Muscle of arm (tissue), 12 donors: ENCODE measurements around the gene PTPRN2. TPM values are rescaled to one million over a fixed set of nuclear protein-coding genes. Genes with fewer than 3 reads are reported as not detected.
"Not testable (repeated sequence)": the region's sequence is repeated elsewhere in the genome, so short reads cannot be mapped to it uniquely, and the experiment has no call there.

Experiments
- DNase-seq: peaks from one replicate; pipeline ENCODE4 v3.0.0-alpha.2; 2013
- polyA plus RNA-seq, 12 donors: library from polyadenylated mRNA; unstranded; fragments of 120-200 nt; gene quantifications; one replicate each; pipeline ENCODE4 v1.2.1, GENCODE V29; 2013; ENCODE audit not compliant: insufficient read length in 12 of 12

The PTPRN2 gene
- polyA plus RNA-seq, 12 donors, result 1.6 to 8.7 (median 2.3) TPM; not detected in 1

DNA sequence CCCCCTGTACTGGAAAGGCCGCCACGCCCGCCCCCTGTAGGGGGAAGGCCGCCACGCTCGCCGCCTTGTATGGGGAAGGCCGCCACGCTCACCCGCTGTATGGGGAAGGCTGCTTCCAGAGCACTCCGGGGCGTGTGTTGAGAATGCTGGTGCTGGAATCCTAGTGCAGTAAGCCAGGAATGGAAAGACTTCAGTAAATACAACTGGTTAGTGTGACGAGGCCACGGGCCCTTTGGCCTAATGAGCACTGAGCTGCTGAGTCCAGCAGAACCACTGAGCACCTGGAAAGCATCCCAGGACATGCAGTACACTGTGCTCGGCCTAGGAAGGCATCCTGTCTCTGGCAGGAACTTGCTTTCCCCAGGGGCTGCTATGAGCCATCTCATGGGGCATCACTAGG, 398.9 kb downstream of the PTPRN2 start:
- DNase-seq, result no peak

- no peak for DNase-seq
These were observed 400.0 kb downstream of the PTPRN2 start for GRCh38 chr7:158187694-158187994.

GRCh38 chr7:158186864-158187693, 400.5 kb downstream of the PTPRN2 start:
- no peak for DNase-seq

GRCh38 chr7:158186406-158186805, 401.2 kb downstream of the PTPRN2 start:
- DNase-seq, result no peak

DNA sequence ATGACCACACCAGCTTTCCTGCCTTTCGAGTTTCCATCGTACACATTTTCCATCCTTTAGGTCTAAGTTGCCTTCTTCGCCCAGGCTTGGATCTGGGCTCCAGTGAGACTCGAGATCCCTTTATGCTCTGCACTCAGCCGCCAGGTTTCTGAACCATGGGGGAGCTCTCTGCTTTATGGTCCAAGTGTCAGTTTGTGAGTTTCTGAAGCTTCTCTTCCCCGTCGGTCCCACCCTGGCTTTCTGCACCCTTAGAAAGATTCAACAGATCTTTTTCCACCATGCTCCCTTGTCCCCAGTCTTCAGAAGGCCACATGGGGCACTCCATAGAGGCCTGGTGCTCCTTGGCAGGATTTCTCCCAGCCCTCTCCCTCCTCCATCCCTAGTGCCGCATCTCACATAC, 402.0 kb downstream of the PTPRN2 start:
- DNase-seq, result no peak

- DNase-seq, result no peak
These were observed 404.2 kb downstream of the PTPRN2 start for GRCh38 chr7:158183431-158183830.

- DNase-seq, result no peak
These were observed 411.0 kb downstream of the PTPRN2 start for GRCh38 chr7:158176561-158177173.

DNA sequence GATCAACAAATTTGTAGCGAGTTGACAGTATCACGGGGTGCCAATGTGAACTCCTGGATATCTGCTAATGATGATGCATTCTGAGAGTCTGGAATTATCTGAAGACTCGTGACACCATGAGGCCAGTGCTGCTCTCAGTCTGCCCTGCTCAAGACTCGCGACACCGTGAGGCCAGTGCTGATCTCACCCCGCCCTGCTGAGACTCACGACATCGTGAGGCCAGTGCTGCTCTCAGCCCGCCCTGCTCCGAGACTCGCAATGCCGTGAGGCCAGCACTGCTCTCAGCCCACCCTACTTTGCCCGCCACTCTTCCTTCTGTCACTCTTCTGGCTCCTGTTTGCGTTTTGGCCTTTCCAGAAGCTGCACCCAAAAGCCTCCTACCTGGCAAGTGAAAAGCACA, 411.8 kb downstream of the PTPRN2 start:
- DNase-seq, result no peak

- no peak for DNase-seq
These were observed 412.7 kb downstream of the PTPRN2 start for GRCh38 chr7:158174947-158175346.

DNA sequence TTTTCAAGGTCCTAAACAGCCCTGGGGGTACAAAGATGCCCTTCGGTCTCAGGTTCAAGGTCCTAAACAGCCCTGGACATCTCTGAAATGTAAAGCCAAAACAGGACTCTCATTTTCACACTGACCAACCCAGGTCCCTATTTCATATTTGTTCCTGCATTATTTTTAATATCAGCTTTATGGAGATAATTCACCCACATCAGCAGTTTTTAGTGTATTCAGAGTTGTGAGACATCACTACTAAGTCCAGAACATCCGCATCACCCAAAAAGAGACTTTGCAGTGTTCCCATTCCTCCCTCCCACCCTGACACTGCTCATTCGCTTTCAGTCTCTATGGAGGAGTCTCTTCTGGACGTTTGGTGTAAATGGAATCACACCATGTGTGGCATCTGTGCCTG, 420.2 kb downstream of the PTPRN2 start:
- DNase-seq, result no peak

- no peak for DNase-seq
These were observed 421.0 kb downstream of the PTPRN2 start for GRCh38 chr7:158166386-158167340.

DNA sequence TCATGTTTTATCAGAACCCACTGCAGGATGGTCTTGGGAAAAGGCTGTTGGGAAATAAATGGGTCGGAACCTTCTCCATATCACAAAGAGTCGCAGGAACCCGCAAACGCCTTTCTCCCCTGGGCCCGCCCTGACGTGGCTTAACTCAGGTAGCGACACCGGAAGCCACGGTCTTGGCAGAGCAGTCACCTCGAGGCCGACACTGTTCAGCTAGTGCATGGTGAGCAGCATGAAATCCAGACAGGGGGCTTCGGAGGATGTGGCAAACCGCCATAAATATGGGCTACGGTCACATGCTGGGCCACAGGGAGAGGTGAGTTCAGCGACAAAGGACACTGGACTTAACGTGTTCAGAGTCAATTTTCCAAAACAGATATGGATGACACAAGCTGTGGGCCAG, 421.9 kb downstream of the PTPRN2 start:
- no peak for DNase-seq

DNA sequence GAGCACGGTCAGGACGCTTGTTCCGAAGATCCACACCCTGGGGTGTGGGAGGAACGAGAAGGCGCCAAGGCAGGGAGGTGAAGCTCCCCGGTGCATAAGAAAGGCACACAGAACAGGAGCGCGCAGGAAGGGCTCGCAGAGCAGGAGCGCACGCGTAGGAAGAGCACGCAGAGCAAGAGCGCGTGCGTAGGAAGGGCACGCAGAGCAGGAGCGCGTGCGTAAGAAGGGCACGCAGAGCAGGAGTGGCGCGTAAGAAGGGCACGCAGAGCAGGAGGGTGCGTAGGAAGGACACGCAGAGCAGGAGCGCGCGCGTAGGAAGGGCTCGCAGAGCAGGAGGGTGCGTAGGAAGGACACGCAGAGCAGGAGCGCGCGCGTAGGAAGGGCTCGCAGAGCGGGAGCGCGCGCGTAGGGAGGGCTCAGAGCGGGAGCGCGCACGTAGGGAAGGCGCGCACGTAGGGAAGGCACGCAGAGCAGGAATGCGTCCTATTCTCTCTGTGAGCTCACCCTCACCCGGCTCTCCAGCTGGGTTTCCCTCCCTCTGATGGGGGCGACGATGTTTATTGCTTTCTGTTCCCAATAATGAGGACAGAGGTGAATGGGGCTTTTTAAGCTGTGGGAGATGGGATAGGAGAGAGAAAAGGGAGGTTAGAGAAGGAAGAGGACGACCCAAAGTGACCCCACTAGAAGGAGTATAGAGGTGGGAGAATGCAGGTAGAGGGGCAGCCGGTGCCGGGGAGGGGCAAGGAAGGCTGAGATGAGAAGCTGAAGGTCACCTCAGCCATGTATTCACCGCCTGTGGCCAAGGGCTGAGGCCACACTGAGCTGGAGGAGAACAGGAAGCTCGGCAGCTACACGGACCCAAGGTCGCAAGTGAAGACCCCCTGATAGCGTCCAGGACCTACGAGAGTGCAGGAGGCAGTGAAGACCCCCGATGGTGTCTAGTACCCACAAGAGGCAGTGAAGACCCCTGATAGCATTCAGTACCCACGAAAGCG, 423.2 kb downstream of the PTPRN2 start:
- DNase-seq, result no peak

DNA sequence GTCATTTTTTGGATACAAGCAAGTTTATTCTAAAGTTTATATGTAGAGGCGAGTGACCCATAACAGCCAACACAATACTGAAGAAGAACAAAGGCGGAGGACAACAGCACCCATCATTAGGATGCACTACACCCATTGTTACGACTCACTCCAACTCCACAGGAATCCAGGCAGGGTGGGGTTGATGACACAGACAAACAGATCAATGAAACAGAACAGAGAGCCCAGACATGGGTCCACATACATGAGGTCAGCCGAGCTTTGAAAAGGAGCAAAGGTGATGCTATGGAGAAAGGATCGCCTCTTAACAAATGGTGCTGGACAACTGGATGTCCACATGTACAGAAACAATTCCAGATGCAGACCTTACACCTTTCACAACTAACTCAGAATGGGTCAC, 426.4 kb downstream of the PTPRN2 start:
- no peak for DNase-seq

GRCh38 chr7:158160199-158160598, 427.4 kb downstream of the PTPRN2 start:
- no peak for DNase-seq

- DNase-seq, result no peak
These were observed 430.2 kb downstream of the PTPRN2 start for GRCh38 chr7:158157460-158157859.

DNA sequence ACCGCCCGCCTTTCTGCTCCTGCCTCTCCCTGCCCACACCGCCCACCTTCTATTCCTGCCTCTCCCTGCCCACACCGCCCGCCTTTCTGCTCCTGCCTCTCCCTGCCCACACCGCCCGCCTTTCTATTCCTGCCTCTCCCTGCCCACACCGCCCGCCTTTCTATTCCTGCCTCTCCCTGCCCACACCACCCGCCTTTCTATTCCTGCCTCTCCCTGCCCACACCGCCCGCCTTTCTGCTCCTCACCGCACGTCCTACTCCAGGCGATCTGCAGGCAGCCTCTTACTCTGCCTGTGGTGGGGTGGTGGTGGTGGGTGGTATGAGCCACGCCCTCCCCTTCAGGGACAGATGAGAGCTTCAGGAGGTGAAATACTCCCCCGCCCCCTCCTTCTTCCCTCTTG, 436.4 kb downstream of the PTPRN2 start:
- not testable (repeated sequence) for DNase-seq

DNA sequence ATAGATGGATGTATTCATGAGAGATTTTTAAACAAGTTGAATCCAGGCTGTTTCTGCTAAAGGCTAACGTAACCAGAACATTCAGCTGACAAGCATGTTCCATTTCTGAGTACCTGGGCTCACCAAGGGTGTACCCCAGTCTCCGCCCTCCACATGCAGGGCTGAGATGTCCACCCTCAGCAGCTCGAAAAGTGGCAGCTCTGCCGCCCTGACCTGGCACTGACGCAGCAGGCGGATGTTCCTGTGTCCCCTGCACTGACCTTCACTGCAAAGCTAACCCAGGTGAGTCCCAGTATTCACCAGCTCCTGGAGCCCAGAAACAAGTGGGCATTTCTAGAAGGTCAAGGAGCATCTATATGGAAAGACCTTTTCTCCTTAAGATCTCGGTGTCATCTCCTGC, 437.4 kb downstream of the PTPRN2 start:
- DNase-seq, result no peak

DNA sequence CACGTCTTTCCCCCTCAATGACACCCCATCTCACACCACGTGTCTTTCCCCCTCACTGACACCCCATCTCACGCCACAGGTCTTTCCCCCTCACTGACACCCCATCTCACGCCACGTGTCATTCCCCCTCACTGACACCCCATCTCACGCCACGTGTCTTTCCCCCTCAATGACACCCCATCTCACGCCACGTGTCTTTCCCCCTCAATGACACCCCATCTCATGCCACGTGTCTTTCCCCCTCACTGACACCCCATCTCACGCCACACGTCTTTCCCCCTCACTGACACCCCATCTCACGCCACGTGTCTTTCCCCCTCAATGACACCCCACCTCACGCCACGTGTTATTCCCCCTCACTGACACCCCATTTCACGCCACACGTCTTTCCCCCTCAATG, 440.2 kb downstream of the PTPRN2 start:
- not testable (repeated sequence) for DNase-seq

DNA sequence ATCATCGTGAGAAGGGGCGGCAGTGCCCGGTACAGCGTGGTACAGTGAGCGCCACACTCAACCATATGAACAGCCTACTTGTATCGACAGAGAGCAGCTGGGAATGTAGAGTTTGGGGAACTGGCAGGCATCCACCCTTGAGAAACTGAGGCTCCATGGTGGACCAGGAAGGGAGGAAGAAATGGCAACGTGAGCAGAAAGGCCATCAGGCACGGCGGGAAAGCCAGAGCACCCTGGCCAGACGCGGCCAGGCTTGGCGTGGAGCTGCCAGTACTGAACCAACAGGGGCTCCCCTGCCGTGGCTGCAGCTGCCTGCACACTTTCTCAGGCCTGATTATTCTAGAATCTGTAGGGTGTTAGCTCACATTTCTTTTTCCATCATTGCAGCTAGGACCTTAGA, 442.3 kb downstream of the PTPRN2 start:
- no peak for DNase-seq
